GM23248 (cell line): ENCODE measurements around the gene CCL22.

Experiments
- EZH2 ChIP-seq: fragments of 200-600 bp; sonication (generic); IDR thresholded peaks from 2 replicates; pipeline ENCODE4 v1.6.1; 2018; ENCODE audit warnings: antibody characterized with exemption, mild to moderate bottlenecking; ENCODE audit not compliant: insufficient read depth, poor library complexity, severe bottlenecking
- EZH2phosphoT487 ChIP-seq: fragments of 200-600 bp; sonication (generic); IDR thresholded peaks from 2 replicates; pipeline ENCODE4 v1.6.1; 2018; ENCODE audit warnings: antibody characterized with exemption, moderate library complexity, mild to moderate bottlenecking, low read depth; ENCODE audit not compliant: insufficient read depth

GRCh38 chr16:57411362-57411976 lies 52.9 kb downstream of the CCL22 start:
- no peak for TF ChIP-seq EZH2
- TF ChIP-seq EZH2phosphoT487: no peak
